Measurements from ENCODE around the gene MTA3.

Gene MTA3

DNA sequence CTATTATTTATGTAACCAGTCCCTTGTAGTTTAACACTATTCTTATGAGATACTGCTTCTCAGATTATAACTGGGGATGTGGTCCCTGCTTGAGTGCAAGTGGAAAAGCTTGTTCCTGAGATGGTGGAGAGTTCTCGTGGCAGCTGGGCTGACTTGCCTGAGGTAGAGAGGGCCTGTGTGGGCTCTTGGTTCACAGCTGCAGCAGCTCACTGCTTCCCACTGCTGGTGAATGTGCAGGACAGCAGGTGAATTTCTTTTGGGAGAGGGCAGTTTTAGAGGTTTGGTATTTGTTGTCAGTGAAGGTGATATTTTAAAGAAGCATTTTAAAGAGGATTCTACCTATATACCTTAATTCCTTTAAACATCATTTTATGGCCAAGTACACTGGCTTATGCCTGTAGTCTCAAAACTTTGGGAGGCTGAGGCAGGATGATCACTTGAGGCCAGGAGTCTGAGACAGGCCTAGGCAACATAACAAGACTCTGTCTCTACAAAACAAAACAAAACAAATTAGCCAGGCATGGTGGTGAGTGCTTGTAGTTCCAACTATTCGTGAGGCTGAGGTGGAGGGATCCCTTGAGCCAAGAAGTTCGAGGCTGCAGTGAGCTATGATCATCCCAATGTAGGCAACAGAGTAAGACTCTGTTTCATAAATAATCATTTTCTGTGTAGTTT, 94.8 kb downstream of the MTA3 start:
- TF ChIP-seq, protein P1, sequence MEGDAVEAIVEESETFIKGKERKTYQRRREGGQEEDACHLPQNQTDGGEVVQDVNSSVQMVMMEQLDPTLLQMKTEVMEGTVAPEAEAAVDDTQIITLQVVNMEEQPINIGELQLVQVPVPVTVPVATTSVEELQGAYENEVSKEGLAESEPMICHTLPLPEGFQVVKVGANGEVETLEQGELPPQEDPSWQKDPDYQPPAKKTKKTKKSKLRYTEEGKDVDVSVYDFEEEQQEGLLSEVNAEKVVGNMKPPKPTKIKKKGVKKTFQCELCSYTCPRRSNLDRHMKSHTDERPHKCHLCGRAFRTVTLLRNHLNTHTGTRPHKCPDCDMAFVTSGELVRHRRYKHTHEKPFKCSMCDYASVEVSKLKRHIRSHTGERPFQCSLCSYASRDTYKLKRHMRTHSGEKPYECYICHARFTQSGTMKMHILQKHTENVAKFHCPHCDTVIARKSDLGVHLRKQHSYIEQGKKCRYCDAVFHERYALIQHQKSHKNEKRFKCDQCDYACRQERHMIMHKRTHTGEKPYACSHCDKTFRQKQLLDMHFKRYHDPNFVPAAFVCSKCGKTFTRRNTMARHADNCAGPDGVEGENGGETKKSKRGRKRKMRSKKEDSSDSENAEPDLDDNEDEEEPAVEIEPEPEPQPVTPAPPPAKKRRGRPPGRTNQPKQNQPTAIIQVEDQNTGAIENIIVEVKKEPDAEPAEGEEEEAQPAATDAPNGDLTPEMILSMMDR (IDR thresholded peaks at IDR 0.05): peak; percentile 82

DNA sequence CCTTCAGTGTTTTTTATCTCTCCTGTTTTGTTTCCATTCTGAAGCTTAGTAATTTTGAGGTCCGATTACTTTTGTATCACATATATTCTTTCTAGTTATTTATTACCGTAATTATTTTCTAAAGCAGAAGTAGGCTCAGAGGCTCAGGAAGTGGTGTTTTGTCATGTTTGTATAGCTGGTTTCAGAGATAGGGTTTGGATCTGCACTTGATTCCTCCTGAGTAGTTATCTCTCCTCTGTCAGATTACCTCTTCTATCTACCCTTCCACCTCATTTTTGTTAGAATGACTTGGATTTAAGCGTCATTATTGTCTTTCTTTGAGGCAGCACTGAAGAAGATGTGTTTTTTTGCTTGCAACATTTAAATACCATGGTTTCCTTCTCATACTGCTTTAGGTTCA, 95.4 kb downstream of the MTA3 start:
- TF ChIP-seq, protein P1 (IDR thresholded peaks at IDR 0.05): no peak

DNA sequence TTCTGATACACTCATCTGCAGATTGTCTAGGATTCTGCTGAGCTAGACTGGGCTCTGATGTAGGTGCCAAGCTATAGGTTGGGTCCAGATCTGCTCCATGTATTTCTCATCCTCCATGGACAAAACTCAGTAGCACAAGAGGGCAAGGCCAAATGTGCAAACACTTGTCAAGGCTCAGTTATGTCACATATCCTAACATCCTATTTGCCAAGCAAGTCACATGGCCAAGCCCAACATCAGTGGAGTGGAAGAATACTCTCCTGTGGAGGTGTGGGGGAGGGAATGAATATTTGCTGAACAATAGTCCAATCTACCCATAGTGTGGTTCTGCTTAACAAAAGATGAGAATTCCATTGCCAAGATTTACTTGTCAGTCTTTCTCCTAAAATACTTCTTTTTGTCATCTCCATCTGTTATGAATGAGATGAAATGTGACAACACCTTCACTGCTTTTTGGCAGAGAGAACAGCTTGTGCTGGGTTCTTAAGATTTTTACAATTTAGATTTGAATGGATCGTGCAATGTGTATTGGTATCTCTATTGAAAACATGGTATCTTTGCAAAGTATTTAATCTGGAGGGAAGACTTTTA, 105.7 kb downstream of the MTA3 start:
- TF ChIP-seq, protein P1 (IDR thresholded peaks at IDR 0.05): no peak

DNA sequence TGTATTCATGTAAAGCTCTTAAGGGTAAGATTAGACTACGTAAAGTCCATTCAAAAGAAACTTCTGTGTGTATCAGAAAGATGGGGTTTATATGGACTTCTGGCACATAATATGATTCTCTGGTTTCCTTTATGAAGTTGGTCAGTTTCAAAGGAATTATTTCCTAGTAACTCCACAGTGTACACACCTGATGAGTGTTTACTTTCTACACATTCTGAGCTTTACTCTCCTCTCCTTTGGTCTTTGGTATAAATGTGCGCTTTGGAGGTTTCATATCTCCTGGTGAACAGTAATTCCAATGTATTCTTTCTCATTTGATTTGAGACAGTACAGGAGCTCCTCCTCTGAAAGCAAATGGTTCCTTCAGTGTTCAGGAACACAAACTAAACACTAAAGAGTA, 107.4 kb downstream of the MTA3 start:
- TF ChIP-seq, protein P1 (IDR thresholded peaks at IDR 0.05): no peak

DNA sequence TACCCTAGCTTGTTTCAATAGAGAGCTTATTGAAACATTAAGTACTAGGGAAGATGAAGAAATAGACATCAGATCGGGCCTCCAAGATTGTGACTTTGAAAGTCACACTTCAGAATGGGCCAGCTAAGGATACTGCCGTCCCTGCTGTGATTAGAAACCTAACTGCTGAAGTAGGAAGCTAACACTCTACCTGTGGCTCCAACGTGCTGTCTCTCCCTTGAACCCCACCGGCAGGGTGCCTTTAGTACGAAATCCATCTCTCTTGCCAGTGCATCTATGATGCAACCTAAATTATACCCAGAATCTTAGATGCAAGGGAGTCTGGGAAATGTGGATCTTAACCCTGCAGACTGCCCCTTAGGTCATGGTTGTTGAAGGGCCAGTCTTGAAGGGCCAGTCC, 116.9 kb downstream of the MTA3 start:
- TF ChIP-seq, protein P1 (IDR thresholded peaks at IDR 0.05): no peak

DNA sequence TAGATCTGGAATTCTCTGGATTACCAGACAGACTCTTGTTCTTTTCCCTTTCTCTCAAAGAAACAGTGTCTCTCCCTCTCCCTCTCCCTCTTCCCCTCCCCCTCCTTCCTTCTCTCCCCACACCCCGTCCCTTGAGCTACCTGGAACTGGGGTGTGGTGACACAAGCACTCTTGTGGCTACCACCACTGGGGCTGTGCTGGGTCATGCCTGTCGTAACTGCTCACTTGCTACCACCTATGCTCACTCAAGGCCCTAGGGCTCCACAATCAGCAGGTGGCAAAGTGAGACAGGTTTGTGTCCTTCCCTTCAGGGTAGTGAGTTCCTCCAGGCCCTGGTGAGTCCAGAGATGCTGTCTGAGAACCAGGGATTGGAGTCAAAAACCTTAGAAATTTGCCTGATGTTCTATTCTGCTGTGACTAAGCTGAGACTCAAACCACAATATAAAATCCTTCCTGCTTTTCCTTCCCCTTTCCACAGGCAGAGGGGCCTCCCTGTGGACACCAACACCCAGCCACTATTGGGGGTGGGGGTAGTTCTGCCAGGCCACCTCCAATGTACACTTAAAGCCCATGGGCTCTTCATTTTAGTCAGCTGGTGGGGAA, 124.7 kb downstream of the MTA3 start:
- TF ChIP-seq, protein P1 (IDR thresholded peaks at IDR 0.05): no peak

DNA sequence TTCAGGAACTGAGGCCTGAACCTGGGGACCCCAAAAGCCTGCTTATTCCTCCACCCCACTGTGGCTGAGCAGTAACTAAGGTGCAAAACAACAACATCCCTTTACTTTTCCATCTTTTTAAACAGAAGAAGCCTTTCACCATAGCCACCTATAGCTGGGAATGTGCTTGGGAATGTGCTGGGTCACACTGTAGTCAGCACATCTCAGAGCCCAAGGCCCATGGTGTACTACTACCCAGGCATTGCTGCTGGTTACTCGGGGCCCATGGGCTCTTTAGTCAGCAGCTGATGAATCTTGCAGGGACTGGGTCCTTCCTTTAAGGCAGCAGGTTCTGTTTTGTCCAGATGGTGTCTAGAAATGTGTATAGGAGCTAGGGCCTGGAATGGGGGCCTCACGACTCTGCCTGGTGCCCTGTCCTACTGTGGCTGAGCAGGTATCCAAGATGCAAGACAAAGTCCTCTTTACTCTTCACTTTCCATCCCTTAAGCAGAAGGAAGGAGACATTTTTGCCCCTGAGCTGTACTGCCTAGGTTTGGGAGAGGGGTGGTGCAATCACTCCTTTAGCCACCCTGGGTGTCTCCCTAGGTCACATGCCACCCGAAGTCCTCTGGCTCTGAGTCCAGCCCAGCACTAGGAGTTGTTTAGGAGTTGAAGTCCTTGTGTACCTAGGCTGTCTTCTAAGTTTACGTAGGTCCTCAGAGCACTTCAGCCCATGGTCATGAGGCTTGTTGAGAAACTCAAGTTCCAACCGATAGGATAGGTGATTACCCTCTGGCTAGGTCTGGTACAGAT, 125.5 kb downstream of the MTA3 start:
- TF ChIP-seq, protein P1 (IDR thresholded peaks at IDR 0.05): no peak
